ENCODE results near the gene SLC29A3. TPM values are rescaled to one million over a fixed set of nuclear protein-coding genes. Genes with fewer than 3 reads are reported as not detected.
A peak's percentile ranks its signal among the peaks of the same experiment; 100 is the strongest.

SLC29A3 gene
- total RNA-seq (2021; fragmentation: NEBNext Ultra II Directional; extraction: Animal tissue kit (Norgen Biotek cat#: 25700)), result 14.0 and 15.2 TPM in 2 replicates
- polyA plus RNA-seq (2011; rRNA removed), result 24.6 and 33.8 TPM in 2 replicates
- 11.4 TPM for polyA plus RNA-seq (2011; cell fraction: cytosol; rRNA removed)
- polyA plus RNA-seq (2011; cell fraction: nucleus; rRNA removed), result 17.8 TPM
- 14.5 to 19.4 TPM (median 17.5 TPM) in 4 replicates for polyA plus RNA-seq (2012, experiment 1 of 2)
- 19.9 TPM for polyA plus RNA-seq (2012, experiment 2 of 2)
- polyA plus RNA-seq (2013, experiment 1 of 2), result 19.7 TPM
- polyA plus RNA-seq (2013, experiment 2 of 2), result 22.1 TPM
- polyA minus RNA-seq (2011; rRNA and poly(A)+ RNA removed), result 18.6 and 20.6 TPM in 2 replicates
- 9.4 TPM for polyA minus RNA-seq (2011; cell fraction: cytosol; rRNA and poly(A)+ RNA removed)
- polyA minus RNA-seq (2011; cell fraction: nucleus; rRNA and poly(A)+ RNA removed), result 15.2 TPM
- long read RNA-seq, experiment 1, partial matches to known transcripts, result 7 of 16 reads
- long read RNA-seq, experiment 1, other reads (novel, unspliced or antisense), result 4 of 16 reads
- long read RNA-seq, experiment 2, partial matches to known transcripts, result 0 of 1 reads
- long read RNA-seq, experiment 2, other reads (novel, unspliced or antisense), result 0 of 1 reads

DNA sequence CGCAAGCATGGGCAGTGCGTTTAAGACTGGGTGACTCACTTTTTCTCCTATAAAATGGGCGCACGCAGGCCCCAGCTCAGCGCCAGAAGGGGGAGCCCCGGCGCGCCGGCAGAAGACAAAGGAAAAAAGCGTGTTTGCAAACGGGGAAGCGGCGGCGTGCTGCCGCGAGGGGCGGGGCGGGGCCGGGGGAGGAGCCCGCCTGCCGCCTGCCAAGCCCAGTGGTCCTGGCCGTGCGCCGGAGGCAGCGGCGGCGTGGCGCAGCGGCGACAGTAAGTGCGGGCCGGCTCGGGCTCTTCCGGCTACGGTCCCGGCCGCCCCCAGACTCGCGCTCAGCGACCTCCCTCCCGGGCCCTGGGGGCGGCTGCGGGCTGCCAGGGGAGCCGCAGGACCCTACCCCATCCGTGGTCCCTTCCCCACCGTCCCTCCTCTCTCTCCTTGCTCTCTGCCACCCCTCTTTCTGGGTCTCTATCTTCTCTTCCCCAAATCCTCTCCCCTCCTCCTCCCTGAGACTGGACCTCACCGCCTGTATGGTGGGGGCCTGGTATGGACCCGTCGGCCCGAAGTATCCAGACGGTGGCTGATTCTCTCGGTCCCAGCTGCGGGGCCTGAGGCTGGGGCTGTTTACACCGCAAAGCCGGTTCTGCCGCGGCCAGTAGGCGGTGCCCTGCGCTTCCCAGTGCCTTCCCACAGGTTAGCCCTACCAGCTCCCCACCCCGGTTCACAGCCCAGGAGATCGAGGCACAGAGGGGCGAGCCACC is at the start of gene SLC29A3:
SLC29A3 (plus strand) TSS at position 218 of the 758 bp plus-strand sequence; CDS start at position 269, 51 bp downstream.
- 4% methylated on average over 31 of the region's 62 CpGs; no CpG with 5 or more reads in 1 of the 2 experiments for WGBS, 2 experiments (ENCODE audit: extremely low coverage in 1 of 2, insufficient coverage in 1 of 2, insufficient read length in 1 of 2, insufficient replicate concordance in 2 of 2, low coverage in 1 of 2, low lambda C conversion rate in 2 of 2, missing lambda C conversion rate in 1 of 2)
- TF ChIP-seq SUZ12 (IDR thresholded peaks at IDR 0.05; ENCODE audit: low read length) (no peak), POU5F1 (IDR thresholded peaks at IDR 0.05; ENCODE audit: low read depth, low read length) (no peak), EP300 (IDR thresholded peaks at IDR 0.05; ENCODE audit: borderline replicate concordance in 1 of 2, low read depth in 2 of 2, low read length in 2 of 2) (no peak), CBX5 (IDR thresholded peaks at IDR 0.05; ENCODE audit: low read depth, low read length) (no peak), USF2 (IDR thresholded peaks at IDR 0.05; ENCODE audit: low read length) (no peak), POLR2AphosphoS5 (IDR thresholded peaks at IDR 0.05; ENCODE audit: low read depth, low read length) (no peak), SIRT6 (IDR thresholded peaks at IDR 0.05; ENCODE audit: low read length) (no peak)

More for the DNA sequence above, at the start of gene SLC29A3:
- Histone ChIP-seq H2AFZ (ENCODE audit: low read length) (peak within 1 kb of the TSS; percentile 82; the same call in 1 of the 2 replicates), H4K91ac (replicated peaks; ENCODE audit: insufficient read length, low read length) (peak within 1 kb of the TSS; percentile 81), H3K79me2 (ENCODE audit: control insufficient read depth in 1 of 2, insufficient read depth in 2 of 2, low read length in 2 of 2) (no peaks in the 10 kb centered on the region), H3K14ac (ENCODE audit: insufficient read length) (no peak within 1 kb of the TSS), H3K56ac (replicated peaks; ENCODE audit: insufficient read length, low read depth, low read length) (peak within 1 kb of the TSS; percentile 93), H2BK15ac (ENCODE audit: low read length) (no peak within 1 kb of the TSS; the same call in 1 of the 2 replicates), H3K36me3 (ENCODE audit: control insufficient read depth in 2 of 4, insufficient read depth in 4 of 4, low read length in 3 of 4) (peaks cover 0 to 13% (median 9%) of the 10 kb centered on the region in 4 experiments; a peak in 6 of 8 replicates), H3K9me3 (ENCODE audit: insufficient read depth in 2 of 2, low read depth in 1 of 2, low read length in 1 of 2) (no peaks in the 10 kb centered on the region), H3K18ac (ENCODE audit: extremely low read depth, low read length) (0 out of 2 replicates have a peak within 1 kb of the TSS, but pooled peaks have one; percentile 68), H4K5ac (ENCODE audit: insufficient read length, low read depth, low read length) (peak within 1 kb of the TSS; percentile 73), H4K8ac (ENCODE audit: extremely low read depth, insufficient read depth, low read length) (peak within 1 kb of the TSS; percentile 81), H3K23me2 (ENCODE audit: low read depth, low read length) (no peaks in the 10 kb centered on the region), H2BK120ac (replicated peaks; ENCODE audit: low read depth, low read length) (no peak within 1 kb of the TSS), H3K23ac (ENCODE audit: insufficient read length) (no peak within 1 kb of the TSS), H3K27me3 (replicated peaks in 1 of 4; ENCODE audit: control insufficient read depth in 3 of 4, extremely low read depth in 1 of 4, insufficient read depth in 3 of 4, low read length in 3 of 4) (no peaks in the 10 kb centered on the region), H3K4me1 (replicated peaks in 1 of 4; ENCODE audit: control insufficient read depth in 3 of 4, insufficient read depth in 4 of 4, low read length in 3 of 4) (peaks cover 2 to 10% (median 3%) of the 10 kb centered on the region in 4 experiments; a peak in 4 of 7 replicates), H2BK20ac (ENCODE audit: low read length) (no peak within 1 kb of the TSS), H3K4ac (replicated peaks; ENCODE audit: insufficient read length, low read depth, low read length) (peak within 1 kb of the TSS; percentile 65), H2BK12ac (ENCODE audit: low read depth, low read length) (peak within 1 kb of the TSS; percentile 42; the same call in 1 of the 2 replicates), H3K4me2 (ENCODE audit: insufficient read depth in 1 of 2, low read depth in 2 of 2, low read length in 2 of 2) (peak within 1 kb of the TSS; percentile 13 to 77), H3K9ac (replicated peaks in 1 of 4; ENCODE audit: extremely low read depth in 1 of 4, low read depth in 3 of 4, low read length in 3 of 4) (peak within 1 kb of the TSS in 2 of 4 experiments; percentile 53 to 56; a peak in 4 of 7 replicates), H3K4me3 (ENCODE audit: extremely low read depth in 1 of 4, insufficient read depth in 2 of 4, low read depth in 3 of 4, low read length in 4 of 4) (peak within 1 kb of the TSS; percentile 45 to 87 (median 68)), H2BK5ac (ENCODE audit: low read depth, low read length) (peak within 1 kb of the TSS; percentile 66; the same call in 1 of the 2 replicates), H2AK5ac (ENCODE audit: low read depth, low read length) (no peak within 1 kb of the TSS), H3K27ac (ENCODE audit: low read depth, low read length) (peak within 1 kb of the TSS; percentile 11; the same call in 1 of the 2 replicates), H4K20me1 (replicated peaks in 1 of 2; ENCODE audit: control insufficient read depth in 1 of 2, insufficient read depth in 2 of 2, low read length in 2 of 2) (no peaks in the 10 kb centered on the region), H3K79me1 (ENCODE audit: low read depth, low read length) (no peaks in the 10 kb centered on the region)
- DNase-seq (ENCODE audit: low read depth in 1 of 2, low spot score in 2 of 2), result peak; percentile 44 to 87
- FAIRE-seq, result no peak
- CTCF ChIA-PET (ENCODE audit: partially characterized antibody), result interaction anchor here (0.6 to 22.4 kb wide), 52 partner anchors 11 to 436 kb away, joined by 3 to 401 read pairs (median 4); partner anchors contain the start of gene CDH23
- POLR2A ChIA-PET (ENCODE audit: partially characterized antibody), result interaction anchor here (0.6 to 2.1 kb wide), 9 partner anchors 9 to 377 kb away, joined by 3 to 5 read pairs (median 3); no protein-coding TSS in a partner anchor

Data from H1 (cell line).